Kidney capillary endothelial cell (primary cell): Measurements from ENCODE around the gene MGLL.

Experiments used
- DNase-seq: peaks from one replicate; pipeline ENCODE4 v3.0.0-alpha.2; 2018; ENCODE audit warnings: low spot score

The MGLL gene

GRCh38 chr3:127772827-127773751 is 49.2 kb downstream of the MGLL start:
- DNase-seq = no peak

- DNase-seq = no peak
Observed at GRCh38 chr3:127772273-127772672, 50.0 kb downstream of the MGLL start.

GRCh38 chr3:127771746-127772145 is 50.6 kb downstream of the MGLL start:
- no peak for DNase-seq

- DNase-seq = no peak
Observed at GRCh38 chr3:127770671-127771355, 51.5 kb downstream of the MGLL start.

GRCh38 chr3:127769284-127770081 is 52.8 kb downstream of the MGLL start:
- no peak for DNase-seq

- DNase-seq = peak; percentile 93
Observed at GRCh38 chr3:127768346-127769008, 53.8 kb downstream of the MGLL start.

GRCh38 chr3:127767126-127767525 is 55.2 kb downstream of the MGLL start:
- DNase-seq = no peak

- no peak for DNase-seq
Observed at GRCh38 chr3:127765735-127766134, 56.6 kb downstream of the MGLL start.

- DNase-seq = no peak
Observed at GRCh38 chr3:127764841-127765362, 57.4 kb downstream of the MGLL start.

- DNase-seq = no peak
Observed at GRCh38 chr3:127764301-127764700, 58.0 kb downstream of the MGLL start.

- no peak for DNase-seq
Observed at GRCh38 chr3:127763816-127764215, 58.5 kb downstream of the MGLL start.

- no peak for DNase-seq
Observed at GRCh38 chr3:127763337-127763736, 59.0 kb downstream of the MGLL start.

- no peak for DNase-seq
Observed at GRCh38 chr3:127762787-127763105, 59.6 kb downstream of the MGLL start.

- DNase-seq = no peak
Observed at GRCh38 chr3:127762077-127762786, 60.1 kb downstream of the MGLL start.

- no peak for DNase-seq
Observed at GRCh38 chr3:127761441-127761801, 60.9 kb downstream of the MGLL start.

GRCh38 chr3:127760791-127761440 is 61.4 kb downstream of the MGLL start:
- DNase-seq = no peak

GRCh38 chr3:127760361-127760760 is 62.0 kb downstream of the MGLL start:
- DNase-seq = no peak

GRCh38 chr3:127759826-127760225 is 62.5 kb downstream of the MGLL start:
- DNase-seq = no peak

GRCh38 chr3:127758013-127758412 is 64.3 kb downstream of the MGLL start:
- no peak for DNase-seq

- no peak for DNase-seq
Observed at GRCh38 chr3:127755305-127755681, 67.0 kb downstream of the MGLL start.
